Activated CD4-positive, alpha-beta T cell treated with anti-CD3 and anti-CD28 coated beads, Interleukin-2, amount 50 U/mL, for 16 hours (primary cell): Measurements from ENCODE around the gene BCAS2.

Experiments used
- DNase-seq: peaks from one replicate; pipeline ENCODE4 v3.0.0-alpha.2; 2020

The BCAS2 gene

GRCh38 chr1:114554577-114554976, 26.8 kb downstream of the BCAS2 start:
- no peak for DNase-seq

- DNase-seq = no peak
Measured at GRCh38 chr1:114552106-114552639, 29.2 kb downstream of the BCAS2 start.

GRCh38 chr1:114551400-114551799, 30.0 kb downstream of the BCAS2 start:
- DNase-seq = no peak

- DNase-seq = no peak
Measured at GRCh38 chr1:114550336-114550735, 31.1 kb downstream of the BCAS2 start.

- DNase-seq = no peak
Measured at GRCh38 chr1:114549137-114549536, 32.3 kb downstream of the BCAS2 start.

GRCh38 chr1:114547076-114547475, 34.3 kb downstream of the BCAS2 start:
- no peak for DNase-seq

- DNase-seq = no peak
Measured at GRCh38 chr1:114545796-114546195, 35.6 kb downstream of the BCAS2 start.

- DNase-seq = no peak
Measured at GRCh38 chr1:114545315-114545714, 36.1 kb downstream of the BCAS2 start.

GRCh38 chr1:114540821-114541220, 40.6 kb downstream of the BCAS2 start:
- no peak for DNase-seq

- DNase-seq = no peak
Measured at GRCh38 chr1:114540272-114540671, 41.1 kb downstream of the BCAS2 start.

- DNase-seq = no peak
Measured at GRCh38 chr1:114536043-114536442, 45.4 kb downstream of the BCAS2 start.

GRCh38 chr1:114535401-114535800, 46.0 kb downstream of the BCAS2 start:
- no peak for DNase-seq

GRCh38 chr1:114531094-114531493, 50.3 kb downstream of the BCAS2 start:
- DNase-seq = no peak

GRCh38 chr1:114530224-114530623, 51.2 kb downstream of the BCAS2 start:
- DNase-seq = no peak

- DNase-seq = peak; percentile 18
Measured at GRCh38 chr1:114524944-114525343, 56.5 kb downstream of the BCAS2 start.

- no peak for DNase-seq
Measured at GRCh38 chr1:114522264-114522575, 59.2 kb downstream of the BCAS2 start.

GRCh38 chr1:114521396-114522263, 59.8 kb downstream of the BCAS2 start:
- DNase-seq = no peak
